Kidney (tissue), 14 donors: ENCODE data around the gene CALY. TPM values are rescaled to one million over a fixed set of nuclear protein-coding genes. Genes with fewer than 3 reads are reported as not detected.

Experiments used
- DNase-seq, 5 donors: peaks; one replicate each; pipeline ENCODE4 v3.0.0-alpha.2; 2013 to 2020
- FAIRE-seq: peaks from 2 replicates; lab custom pipeline; 2012; peaks lifted over from hg19 to GRCh38; lab: Jason Lieb, UNC
- H3K27ac ChIP-seq, 2 donors: one replicate each; pipeline ENCODE4 v1.7.0; 2013; ENCODE audit warnings: low read depth in 2 of 2, low read length in 2 of 2, inconsistent platforms in 1 of 2
- H3K27me3 ChIP-seq: one replicate; pipeline ENCODE4 v1.7.1; 2013; ENCODE audit warnings: low read length, inconsistent platforms; ENCODE audit not compliant: control insufficient read depth, insufficient read depth
- H3K36me3 ChIP-seq, 3 donors: one replicate each; pipeline versions ENCODE4 v1.7.0 to v1.7.1; 2013; ENCODE audit warnings: low read length in 3 of 3, control low read depth in 1 of 3, inconsistent platforms in 1 of 3; ENCODE audit not compliant: insufficient read depth in 3 of 3, control insufficient read depth in 2 of 3
- H3K4me1 ChIP-seq, 3 donors: one replicate each; pipeline versions ENCODE4 v1.7.0 to v1.7.1; 2013; ENCODE audit warnings: low read length in 3 of 3, inconsistent platforms in 1 of 3, low read depth in 1 of 3; ENCODE audit not compliant: control insufficient read depth in 2 of 3, insufficient read depth in 2 of 3
- H3K4me3 ChIP-seq, 3 donors: one replicate each; pipeline versions ENCODE4 v1.7.0 to v1.8.1; 2013; ENCODE audit warnings: low read length in 3 of 3, control low read depth in 1 of 3, inconsistent platforms in 1 of 3
- H3K9ac ChIP-seq, 3 donors: one replicate each; pipeline versions ENCODE4 v1.7.0 to v1.7.1; 2013; ENCODE audit warnings: low read length in 3 of 3, control low read depth in 1 of 3, inconsistent platforms in 1 of 3
- H3K9me3 ChIP-seq, 3 donors: one replicate each; pipeline versions ENCODE4 v1.7.0 to v1.7.1; 2013; ENCODE audit warnings: low read length in 3 of 3, control low read depth in 1 of 3, inconsistent platforms in 1 of 3; ENCODE audit not compliant: control insufficient read depth in 2 of 3, insufficient read depth in 1 of 3
- CTCF ChIP-seq: IDR thresholded peaks from 3 replicates; pipeline ENCODE4 v1.5.1; 2012; ENCODE audit warnings: mild to moderate bottlenecking, moderate library complexity, borderline replicate concordance; ENCODE audit not compliant: insufficient read depth; ENCODE audit errors: extremely low read depth
- intact Hi-C: fragments of 100-400 bp; cut with DNase I; formaldehyde crosslinking; loops from one replicate; pipeline ENCODE4 v1.11.1; 2022
- microRNA-seq: library from miRNA; unstranded; fragments of <30 nt; microRNA quantifications from one replicate; pipeline ENCODE4 v1.2.0, GENCODE V29; 2020
- polyA plus RNA-seq: library from polyadenylated mRNA; stranded (reverse); fragments of 350-450 nt; fragmentation: Illumina TruSeq; extraction: RNeasy Lipid Tissue Mini Kit (QIAGEN cat#74804); gene quantifications from one replicate; pipeline ENCODE4 v1.2.3, GENCODE V29; 2014; ENCODE audit warnings: low read depth, low replicate concordance; ENCODE audit not compliant: insufficient read depth
- total RNA-seq: library from RNA; stranded (reverse); fragmentation: NEBNext Ultra II Directional; extraction: Animal tissue kit (Norgen Biotek cat#: 25700); gene quantifications from one replicate; pipeline ENCODE4 v1.2.1, GENCODE V29; 2021
- donor health status: control.
- donor health status: control.
- donor health status: control.
- donor health status: control.
- donor health status: control.
- donor health status: DM: yes; HTN: yes; CAD: no.
- donor health status: Normal renal cell carcinoma (clear cell type).

The CALY gene
- total and polyA plus RNA-seq, 2 donors from 2014 or later, result 0.41 to 0.54 TPM

GRCh38 chr10:133275684-133276092 is 61.0 kb downstream of the CALY start:
- peaks cover 0 to 8% (median 3%) of the 10 kb centered on the region in 3 donors for H3K36me3 ChIP-seq
- DNase-seq, result peak in 4 of 5 donors; percentile 4 to 71 (median 36)
- no peak for FAIRE-seq
- H3K9me3 ChIP-seq, result no peaks in the 10 kb centered on the region
- H3K4me1 ChIP-seq, result no peaks in the 10 kb centered on the region
- no peak for TF ChIP-seq CTCF
- H3K9ac ChIP-seq, result no peak overlapping the region
- H3K4me3 ChIP-seq, result no peak overlapping the region
- intact Hi-C loops, result no loop called here
- no peaks in the 10 kb centered on the region for H3K27me3 ChIP-seq
- no peak overlapping the region for H3K27ac ChIP-seq

GRCh38 chr10:133274751-133275683 is 61.7 kb downstream of the CALY start:
- DNase-seq (peak in 4 of 5 donors; percentile 3 to 79 (median 39)), FAIRE-seq (no peak)
- H3K9ac ChIP-seq, result no peak overlapping the region
- no peaks in the 10 kb centered on the region for H3K4me1 ChIP-seq
- H3K27me3 ChIP-seq, result no peaks in the 10 kb centered on the region
- no peak for TF ChIP-seq CTCF
- H3K9me3 ChIP-seq, result no peaks in the 10 kb centered on the region
- H3K4me3 ChIP-seq, result no peak overlapping the region
- no peak overlapping the region for H3K27ac ChIP-seq
- H3K36me3 ChIP-seq, result peaks cover 0 to 3% (median 3%) of the 10 kb centered on the region in 3 donors
- intact Hi-C loops, result no loop called here

Small RNA genes lying within 50 kb of the gene (microRNA-seq; reads per million reads assigned to microRNA genes)
- not detected for gene MIR3944

Other genes with a start within 250 kb of the CALY start
- gene ADGRA1, start 249.0 kb downstream of the CALY start, total RNA-seq, result 0.91 TPM
- gene ADGRA1, start 249.0 kb downstream of the CALY start, polyA plus RNA-seq, result 1.1 TPM
- gene KNDC1, start 176.7 kb downstream of the CALY start, total RNA-seq, result 8.7 TPM
- 0.43 TPM for gene KNDC1, start 176.7 kb downstream of the CALY start, polyA plus RNA-seq
- gene UTF1, start 106.7 kb downstream of the CALY start, total RNA-seq, result not detected
- not detected for gene UTF1, start 106.7 kb downstream of the CALY start, polyA plus RNA-seq
- gene VENTX, start 99.0 kb downstream of the CALY start, total RNA-seq, result 3.3 TPM
- gene VENTX, start 99.0 kb downstream of the CALY start, polyA plus RNA-seq, result 0.39 TPM
- gene ADAM8, start 60.0 kb downstream of the CALY start, total RNA-seq, result 16.6 TPM
- gene ADAM8, start 60.0 kb downstream of the CALY start, polyA plus RNA-seq, result 3.4 TPM
- gene TUBGCP2, start 28.0 kb downstream of the CALY start, total RNA-seq, result 61.4 TPM
- 93.3 TPM for gene TUBGCP2, start 28.0 kb downstream of the CALY start, polyA plus RNA-seq
- gene ZNF511, start 28.0 kb downstream of the CALY start, total RNA-seq, result 35.6 TPM
- gene ZNF511, start 28.0 kb downstream of the CALY start, polyA plus RNA-seq, result 50.7 TPM
- 1.9 TPM for gene PRAP1, start 10.5 kb upstream of the CALY start, total RNA-seq
- gene PRAP1, start 10.5 kb upstream of the CALY start, polyA plus RNA-seq, result 557 TPM
- 17.5 TPM for gene FUOM, start 21.1 kb upstream of the CALY start, total RNA-seq
- gene FUOM, start 21.1 kb upstream of the CALY start, polyA plus RNA-seq, result 118 TPM
- gene ECHS1, start 36.5 kb upstream of the CALY start, total RNA-seq, result 85.6 TPM
- gene ECHS1, start 36.5 kb upstream of the CALY start, polyA plus RNA-seq, result 599 TPM
- 7.0 TPM for gene PAOX, start 42.4 kb upstream of the CALY start, total RNA-seq
- gene PAOX, start 42.4 kb upstream of the CALY start, polyA plus RNA-seq, result 14.4 TPM
- gene MTG1, start 57.3 kb upstream of the CALY start, total RNA-seq, result 51.1 TPM
- gene MTG1, start 57.3 kb upstream of the CALY start, polyA plus RNA-seq, result 68.5 TPM
- not detected for gene SPRN, start 87.7 kb upstream of the CALY start, total RNA-seq
- not detected for gene SPRN, start 87.7 kb upstream of the CALY start, polyA plus RNA-seq
- gene SCART1, start 117.0 kb upstream of the CALY start, total RNA-seq, result 3.9 TPM
- gene SCART1, start 117.0 kb upstream of the CALY start, polyA plus RNA-seq, result 0.37 TPM
- 2.9 TPM for gene CYP2E1, start 190.5 kb upstream of the CALY start, total RNA-seq
- 3.4 TPM for gene CYP2E1, start 190.5 kb upstream of the CALY start, polyA plus RNA-seq
- gene SYCE1, start 228.7 kb upstream of the CALY start, total RNA-seq, result 1.2 TPM
- gene SYCE1, start 228.7 kb upstream of the CALY start, polyA plus RNA-seq, result 1.4 TPM